Activated naive CD4-positive, alpha-beta T cell treated with anti-CD3 and anti-CD28 coated beads, Interleukin-2, amount 50 U/mL, for 16 hours (primary cell): ENCODE results near the gene C11orf68.

Experiments used
- DNase-seq: peaks from one replicate; pipeline ENCODE4 v3.0.0-alpha.2; 2020

The C11orf68 gene

DNA sequence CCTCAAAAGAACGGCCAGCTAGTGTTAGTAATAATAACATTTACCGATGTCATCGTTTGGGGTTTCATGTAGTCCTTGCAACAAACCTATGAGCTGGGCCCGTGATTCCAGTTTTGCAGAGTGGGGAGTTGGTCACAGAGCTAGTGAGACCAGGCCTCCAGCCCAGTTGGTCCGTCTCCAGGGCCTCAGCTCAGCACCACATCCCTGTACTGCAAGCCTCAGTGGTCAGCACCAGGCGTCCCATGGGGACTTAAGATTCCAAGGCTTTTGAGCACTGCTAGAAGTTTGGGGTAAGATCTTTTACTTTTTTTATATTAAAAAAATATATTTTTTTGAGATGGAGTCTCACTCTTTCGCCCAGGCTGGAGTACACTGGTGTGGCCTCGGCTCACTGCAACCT lies 25.3 kb upstream of the C11orf68 start:
- no peak for DNase-seq

- DNase-seq: no peak
Measured at GRCh38 chr11:65942531-65942930, 23.7 kb upstream of the C11orf68 start.

DNA sequence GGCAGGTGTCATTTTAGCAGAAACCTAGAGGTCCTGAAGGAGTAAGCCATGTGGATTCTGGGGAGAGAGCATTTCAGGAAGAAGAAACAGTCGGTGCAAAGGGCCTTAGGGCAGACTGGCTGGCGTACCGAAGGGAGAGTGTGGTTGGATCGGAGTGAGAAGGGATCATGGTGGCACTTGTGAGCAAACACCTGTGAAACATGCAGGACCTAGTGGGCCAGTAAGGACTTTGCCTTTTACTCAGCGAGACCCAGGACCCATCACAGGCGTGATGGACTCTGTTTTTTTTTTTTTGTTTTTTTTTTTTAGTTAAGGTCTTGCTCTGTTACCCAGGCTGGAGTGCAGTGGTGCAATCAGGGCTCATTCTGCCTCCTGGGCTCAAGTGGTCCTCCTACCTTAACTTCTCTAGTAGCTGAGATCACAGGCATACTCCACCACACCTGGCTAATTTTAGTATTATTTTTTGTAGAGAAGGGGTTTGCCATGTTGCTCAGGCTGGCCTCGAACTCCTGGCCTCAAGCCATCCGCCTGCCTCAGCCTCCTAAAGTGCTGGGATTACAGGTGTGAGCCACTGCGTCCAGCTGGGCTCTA lies 23.0 kb upstream of the C11orf68 start:
- DNase-seq: no peak

- DNase-seq: no peak
Measured at GRCh38 chr11:65937766-65938165, 18.9 kb upstream of the C11orf68 start.

DNA sequence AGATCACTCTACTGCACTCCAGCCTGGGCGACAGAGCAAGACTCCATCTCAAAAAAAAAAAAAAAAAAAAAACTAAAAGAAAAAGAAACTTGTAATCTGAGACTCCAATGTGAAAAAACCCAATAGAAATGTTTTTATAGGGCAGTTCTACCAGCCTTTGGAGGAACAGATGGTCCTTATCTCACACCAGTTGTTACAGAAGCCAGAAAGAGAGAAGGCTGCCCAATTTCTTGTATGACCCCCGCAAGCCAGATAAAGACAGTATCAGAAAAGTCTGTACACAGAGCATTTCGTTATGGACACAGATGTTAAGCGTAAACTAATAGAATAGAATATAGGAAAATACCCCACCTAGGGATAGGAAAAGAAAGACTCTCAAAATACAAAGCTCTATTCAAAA lies 15.2 kb upstream of the C11orf68 start:
- DNase-seq: no peak

- DNase-seq: no peak
Measured at GRCh38 chr11:65932558-65932919, 13.7 kb upstream of the C11orf68 start.

DNA sequence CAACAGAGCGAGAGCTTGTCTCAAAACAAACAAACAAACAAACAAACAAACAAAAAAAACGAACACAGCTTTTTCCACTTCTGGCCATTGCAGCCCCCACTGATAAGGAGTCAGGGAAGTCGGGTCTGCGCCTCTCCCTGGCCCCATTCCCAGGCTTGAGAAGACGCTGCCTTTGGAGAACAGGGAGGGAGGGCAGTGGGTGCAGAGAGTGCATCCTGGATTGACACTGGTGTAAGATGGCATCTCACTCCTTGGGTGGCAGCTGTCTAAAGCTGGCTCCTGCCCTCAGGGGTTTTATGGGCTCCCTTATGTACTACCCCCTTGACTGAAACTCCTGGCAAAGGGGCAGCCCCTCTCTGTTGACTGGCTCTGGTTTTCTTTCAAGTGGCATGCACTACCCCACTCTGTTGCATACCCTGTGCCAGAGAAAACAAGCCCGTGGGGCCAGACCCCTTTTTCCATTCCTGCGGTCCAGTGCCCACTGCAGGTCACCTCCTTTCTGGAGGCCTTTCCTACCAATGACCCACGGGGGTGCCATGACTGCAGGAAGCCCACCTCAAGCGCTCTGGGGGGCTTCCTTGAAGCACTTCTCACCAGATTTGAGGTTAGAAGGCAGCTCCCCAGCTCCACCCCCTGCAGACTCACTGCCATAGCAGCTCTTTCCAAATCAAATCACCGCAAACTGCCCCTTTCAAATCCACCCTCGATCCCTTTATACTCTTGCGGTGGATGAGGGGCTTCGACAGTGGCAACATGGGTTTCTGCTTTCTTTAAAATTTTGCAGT lies 13.1 kb upstream of the C11orf68 start:
- no peak for DNase-seq

DNA sequence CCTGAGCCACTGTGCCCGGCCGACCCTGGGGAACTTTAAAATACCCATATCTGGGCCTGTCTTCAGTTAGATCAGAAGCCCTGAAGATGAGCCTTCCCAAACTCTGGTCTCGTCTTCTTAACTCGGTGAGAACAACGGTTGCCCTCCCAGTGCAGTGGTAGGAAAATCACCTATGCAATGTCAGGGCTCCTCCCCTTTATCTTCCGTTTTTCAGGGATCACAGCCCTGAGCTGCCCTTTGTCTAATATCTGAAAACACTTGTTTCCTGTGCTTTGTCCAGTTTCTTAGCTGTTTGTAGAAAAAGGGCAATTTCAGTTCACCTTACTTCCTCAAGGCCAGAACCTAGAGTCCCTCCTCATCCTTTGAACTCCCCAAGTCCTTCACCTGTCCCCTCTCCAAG lies 9.8 kb upstream of the C11orf68 start:
- no peak for DNase-seq

DNA sequence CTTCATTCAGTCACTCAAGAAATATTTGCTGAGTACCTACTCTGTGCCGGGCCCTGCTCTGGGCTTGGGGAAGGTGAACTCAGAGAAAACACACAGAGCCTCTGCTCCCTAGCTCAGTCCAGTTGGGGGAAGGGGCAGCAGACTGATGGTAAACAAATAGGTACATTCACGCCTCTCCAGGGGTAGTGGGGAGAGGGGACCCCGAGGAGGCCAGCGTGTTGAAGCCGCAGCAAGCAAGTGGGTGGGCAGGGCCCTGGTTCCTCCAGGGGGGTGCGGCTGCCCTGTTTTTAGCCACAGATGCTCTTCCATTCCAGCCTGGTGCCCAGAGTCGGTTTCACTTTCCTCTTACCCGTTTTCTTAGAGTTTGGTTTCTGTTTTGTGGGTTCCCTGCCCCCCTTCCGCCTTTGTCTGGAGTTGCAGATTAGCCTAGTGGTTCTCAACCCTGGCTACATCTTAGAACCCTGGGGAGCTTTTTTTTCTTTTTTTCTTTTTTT lies 9.1 kb upstream of the C11orf68 start:
- peak; percentile 73 for DNase-seq

- no peak for DNase-seq
Measured at GRCh38 chr11:65925397-65925796, 6.5 kb upstream of the C11orf68 start.

DNA sequence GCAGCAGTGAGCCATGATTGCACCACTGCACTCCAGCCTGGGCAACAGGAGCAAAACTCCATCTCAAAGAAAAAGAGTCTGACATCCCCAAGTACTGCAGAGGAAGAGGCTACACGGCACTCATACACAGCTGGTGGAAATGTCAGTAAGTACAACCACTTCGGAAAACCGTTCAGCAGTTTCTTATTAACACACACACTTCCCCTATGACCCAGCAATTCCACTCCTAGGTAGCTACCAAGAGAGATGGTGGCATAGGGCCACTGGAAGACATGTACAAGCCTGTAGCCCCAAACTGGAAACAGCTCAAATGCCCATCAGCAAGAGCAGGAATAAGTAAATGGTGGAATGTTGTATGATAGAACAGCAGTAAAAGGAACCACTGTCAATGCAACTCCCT lies 3.7 kb upstream of the C11orf68 start:
- DNase-seq: no peak

DNA sequence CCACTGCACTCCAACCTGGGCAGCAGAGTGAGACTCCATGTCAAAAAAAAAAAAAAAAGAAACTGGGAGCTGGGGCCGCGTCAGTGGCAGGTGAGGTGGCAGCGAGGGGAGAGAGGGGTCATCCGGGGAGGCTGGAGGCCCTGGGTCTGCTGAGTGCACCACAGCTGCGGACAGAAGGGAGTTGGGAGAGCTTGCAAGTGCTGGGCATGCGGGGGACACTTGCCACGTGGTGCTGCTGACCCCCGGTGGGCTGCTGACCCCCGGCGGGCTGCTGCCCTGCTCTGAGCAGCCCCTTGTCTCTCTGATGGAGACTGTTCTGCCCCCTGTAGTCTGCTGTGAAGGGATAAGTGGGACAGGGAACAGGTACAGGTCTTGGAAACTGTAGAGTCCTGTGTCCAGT lies 3.0 kb upstream of the C11orf68 start:
- DNase-seq: no peak

GRCh38 chr11:65921033-65921555 lies 2.2 kb upstream of the C11orf68 start:
- no peak for DNase-seq

GRCh38 chr11:65920372-65920802 lies 1.5 kb upstream of the C11orf68 start:
- no peak for DNase-seq

- no peak for DNase-seq
Measured at GRCh38 chr11:65919573-65920371, 910 bp upstream of the C11orf68 start.

- DNase-seq: peak; percentile 98
Measured at GRCh38 chr11:65919141-65919572, 295 bp upstream of the C11orf68 start, which contains the start of gene DRAP1. Gene DRAP1 (plus strand): TSS chr11:65919426. CDS start chr11:65919502, 76 bp downstream.

- DNase-seq: no peak
Measured at GRCh38 chr11:65917434-65918210, 1.2 kb downstream of the C11orf68 start.

- DNase-seq: no peak
Measured at GRCh38 chr11:65917077-65917433, 1.8 kb downstream of the C11orf68 start.

DNA sequence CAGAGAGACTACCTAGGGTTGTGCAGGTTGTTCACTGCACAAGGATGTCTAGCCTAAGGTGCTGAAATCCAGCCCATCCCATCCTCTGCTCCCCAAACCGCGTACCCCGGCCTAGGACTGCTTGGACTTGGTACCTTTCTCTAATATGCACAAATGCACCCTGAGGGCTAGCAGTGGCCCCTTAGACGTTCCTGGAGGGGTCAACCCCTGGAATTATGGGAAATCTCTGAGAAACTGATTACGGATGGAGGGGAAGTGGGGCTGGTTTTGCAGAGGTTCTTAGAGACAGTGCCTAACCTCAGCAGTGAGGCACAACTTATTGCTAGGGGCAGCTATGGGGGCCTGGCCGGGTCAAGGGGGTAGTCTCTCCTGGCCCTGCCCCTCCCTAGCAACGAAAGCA lies 2.5 kb downstream of the C11orf68 start:
- DNase-seq: no peak

DNA sequence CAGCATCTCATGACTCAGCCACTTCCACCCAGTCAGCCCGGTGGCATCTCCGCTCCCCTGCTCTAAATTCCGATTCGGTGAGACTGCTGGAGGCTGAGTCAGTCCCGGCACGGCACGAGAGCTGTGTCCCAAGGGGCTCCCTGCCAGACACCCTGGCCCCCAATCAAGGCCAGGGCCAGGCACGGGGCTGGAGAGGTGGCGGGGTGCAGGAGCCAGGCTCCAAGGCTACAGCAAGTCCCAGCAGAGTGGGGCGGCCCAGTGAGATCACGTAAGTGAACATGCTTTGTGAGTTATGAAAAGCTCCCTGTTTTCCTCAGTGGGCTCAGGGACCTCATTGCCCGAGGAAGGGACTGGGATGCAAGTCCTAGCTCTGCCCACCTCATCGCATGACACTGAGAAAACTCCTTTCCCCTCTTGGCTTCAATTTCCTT lies 3.0 kb downstream of the C11orf68 start:
- DNase-seq: no peak

- DNase-seq: no peak
Measured at GRCh38 chr11:65915101-65915820, 3.6 kb downstream of the C11orf68 start.

GRCh38 chr11:65912845-65913244 lies 6.0 kb downstream of the C11orf68 start:
- no peak for DNase-seq
